ENCODE data around the gene MTA3.

DNA sequence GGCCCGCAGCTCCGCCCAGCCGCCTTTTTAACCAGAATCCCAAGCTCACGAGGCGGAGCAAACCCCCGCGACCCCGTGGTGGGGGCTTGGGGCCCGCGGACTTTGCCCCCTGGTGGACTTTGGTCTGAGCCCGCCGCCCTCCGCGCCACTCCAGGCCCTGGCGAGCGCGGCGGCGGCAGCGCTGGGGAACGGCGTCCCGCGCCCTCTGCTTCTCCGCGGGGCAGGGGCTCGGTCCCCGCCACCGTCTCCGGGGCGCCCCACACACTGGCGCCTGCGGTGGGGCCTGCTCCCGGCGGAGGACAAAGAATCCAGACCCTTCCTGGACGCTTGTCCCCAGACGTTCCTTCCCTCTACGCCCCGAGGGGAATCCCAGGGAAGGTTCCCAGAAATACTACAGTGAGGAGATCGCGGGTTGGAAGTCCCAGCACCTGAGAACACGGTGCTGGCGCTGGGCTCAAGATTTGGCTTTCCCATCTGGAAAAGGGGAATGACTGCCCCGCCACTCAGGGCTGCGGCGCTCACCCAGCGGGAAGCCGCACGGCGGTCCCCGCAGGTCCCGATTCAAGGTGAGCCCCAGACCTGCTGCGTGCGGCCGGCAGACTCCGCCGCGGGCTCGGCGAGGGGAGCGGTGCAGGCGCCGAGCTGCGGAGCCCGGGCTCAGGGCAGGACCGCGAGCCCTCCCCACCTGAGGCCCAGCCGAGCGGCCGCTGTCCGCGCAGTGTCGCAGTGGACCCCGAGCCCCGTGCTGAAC, 224.3 kb downstream of the MTA3 start, which contains the start of gene HAAO:
- no peak for TF ChIP-seq ZBTB1 (CRISPR knock-in tag; IDR thresholded peaks at IDR 0.05; ENCODE audit: borderline replicate concordance, low read depth)
- TF ChIP-seq, protein P1, sequence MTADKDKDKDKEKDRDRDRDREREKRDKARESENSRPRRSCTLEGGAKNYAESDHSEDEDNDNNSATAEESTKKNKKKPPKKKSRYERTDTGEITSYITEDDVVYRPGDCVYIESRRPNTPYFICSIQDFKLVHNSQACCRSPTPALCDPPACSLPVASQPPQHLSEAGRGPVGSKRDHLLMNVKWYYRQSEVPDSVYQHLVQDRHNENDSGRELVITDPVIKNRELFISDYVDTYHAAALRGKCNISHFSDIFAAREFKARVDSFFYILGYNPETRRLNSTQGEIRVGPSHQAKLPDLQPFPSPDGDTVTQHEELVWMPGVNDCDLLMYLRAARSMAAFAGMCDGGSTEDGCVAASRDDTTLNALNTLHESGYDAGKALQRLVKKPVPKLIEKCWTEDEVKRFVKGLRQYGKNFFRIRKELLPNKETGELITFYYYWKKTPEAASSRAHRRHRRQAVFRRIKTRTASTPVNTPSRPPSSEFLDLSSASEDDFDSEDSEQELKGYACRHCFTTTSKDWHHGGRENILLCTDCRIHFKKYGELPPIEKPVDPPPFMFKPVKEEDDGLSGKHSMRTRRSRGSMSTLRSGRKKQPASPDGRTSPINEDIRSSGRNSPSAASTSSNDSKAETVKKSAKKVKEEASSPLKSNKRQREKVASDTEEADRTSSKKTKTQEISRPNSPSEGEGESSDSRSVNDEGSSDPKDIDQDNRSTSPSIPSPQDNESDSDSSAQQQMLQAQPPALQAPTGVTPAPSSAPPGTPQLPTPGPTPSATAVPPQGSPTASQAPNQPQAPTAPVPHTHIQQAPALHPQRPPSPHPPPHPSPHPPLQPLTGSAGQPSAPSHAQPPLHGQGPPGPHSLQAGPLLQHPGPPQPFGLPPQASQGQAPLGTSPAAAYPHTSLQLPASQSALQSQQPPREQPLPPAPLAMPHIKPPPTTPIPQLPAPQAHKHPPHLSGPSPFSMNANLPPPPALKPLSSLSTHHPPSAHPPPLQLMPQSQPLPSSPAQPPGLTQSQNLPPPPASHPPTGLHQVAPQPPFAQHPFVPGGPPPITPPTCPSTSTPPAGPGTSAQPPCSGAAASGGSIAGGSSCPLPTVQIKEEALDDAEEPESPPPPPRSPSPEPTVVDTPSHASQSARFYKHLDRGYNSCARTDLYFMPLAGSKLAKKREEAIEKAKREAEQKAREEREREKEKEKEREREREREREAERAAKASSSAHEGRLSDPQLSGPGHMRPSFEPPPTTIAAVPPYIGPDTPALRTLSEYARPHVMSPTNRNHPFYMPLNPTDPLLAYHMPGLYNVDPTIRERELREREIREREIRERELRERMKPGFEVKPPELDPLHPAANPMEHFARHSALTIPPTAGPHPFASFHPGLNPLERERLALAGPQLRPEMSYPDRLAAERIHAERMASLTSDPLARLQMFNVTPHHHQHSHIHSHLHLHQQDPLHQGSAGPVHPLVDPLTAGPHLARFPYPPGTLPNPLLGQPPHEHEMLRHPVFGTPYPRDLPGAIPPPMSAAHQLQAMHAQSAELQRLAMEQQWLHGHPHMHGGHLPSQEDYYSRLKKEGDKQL (CRISPR knock-in tag; IDR thresholded peaks at IDR 0.05; ENCODE audit: borderline replicate concordance): no peak
- no peak for TF ChIP-seq SMAD3 (CRISPR knock-in tag; conservative IDR thresholded peaks at IDR 0.05)
- no peak for TF ChIP-seq ATF7 (IDR thresholded peaks at IDR 0.05)
- TF ChIP-seq EGR1 (conservative IDR thresholded peaks at IDR 0.05): no peak
- TF ChIP-seq ATF1 (CRISPR knock-in tag; IDR thresholded peaks at IDR 0.05): no peak
- no peak for TF ChIP-seq ATF1 (tag; IDR thresholded peaks at IDR 0.05)
- TF ChIP-seq, protein P2, sequence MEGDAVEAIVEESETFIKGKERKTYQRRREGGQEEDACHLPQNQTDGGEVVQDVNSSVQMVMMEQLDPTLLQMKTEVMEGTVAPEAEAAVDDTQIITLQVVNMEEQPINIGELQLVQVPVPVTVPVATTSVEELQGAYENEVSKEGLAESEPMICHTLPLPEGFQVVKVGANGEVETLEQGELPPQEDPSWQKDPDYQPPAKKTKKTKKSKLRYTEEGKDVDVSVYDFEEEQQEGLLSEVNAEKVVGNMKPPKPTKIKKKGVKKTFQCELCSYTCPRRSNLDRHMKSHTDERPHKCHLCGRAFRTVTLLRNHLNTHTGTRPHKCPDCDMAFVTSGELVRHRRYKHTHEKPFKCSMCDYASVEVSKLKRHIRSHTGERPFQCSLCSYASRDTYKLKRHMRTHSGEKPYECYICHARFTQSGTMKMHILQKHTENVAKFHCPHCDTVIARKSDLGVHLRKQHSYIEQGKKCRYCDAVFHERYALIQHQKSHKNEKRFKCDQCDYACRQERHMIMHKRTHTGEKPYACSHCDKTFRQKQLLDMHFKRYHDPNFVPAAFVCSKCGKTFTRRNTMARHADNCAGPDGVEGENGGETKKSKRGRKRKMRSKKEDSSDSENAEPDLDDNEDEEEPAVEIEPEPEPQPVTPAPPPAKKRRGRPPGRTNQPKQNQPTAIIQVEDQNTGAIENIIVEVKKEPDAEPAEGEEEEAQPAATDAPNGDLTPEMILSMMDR (IDR thresholded peaks at IDR 0.05 in 2 of 3, conservative IDR thresholded peaks at IDR 0.05 in 1 of 3; ENCODE audit: insufficient read depth in 2 of 3, low read depth in 1 of 3, low read length in 3 of 3): no peak
- TF ChIP-seq HNRNPL (IDR thresholded peaks at IDR 0.05; ENCODE audit: low read depth, low read length): no peak
- TF ChIP-seq ZNF253 (CRISPR knock-in tag; conservative IDR thresholded peaks at IDR 0.05): no peak
- TF ChIP-seq HMG20A (CRISPR knock-in tag; conservative IDR thresholded peaks at IDR 0.05): no peak
- no peak for TF ChIP-seq FOXP1 (CRISPR knock-in tag; IDR thresholded peaks at IDR 0.05)
- no peak for TF ChIP-seq SAP30 (IDR thresholded peaks at IDR 0.05; ENCODE audit: borderline replicate concordance, insufficient read depth, low read depth, low read length, poor library complexity, severe bottlenecking)
- TF ChIP-seq, protein P3, sequence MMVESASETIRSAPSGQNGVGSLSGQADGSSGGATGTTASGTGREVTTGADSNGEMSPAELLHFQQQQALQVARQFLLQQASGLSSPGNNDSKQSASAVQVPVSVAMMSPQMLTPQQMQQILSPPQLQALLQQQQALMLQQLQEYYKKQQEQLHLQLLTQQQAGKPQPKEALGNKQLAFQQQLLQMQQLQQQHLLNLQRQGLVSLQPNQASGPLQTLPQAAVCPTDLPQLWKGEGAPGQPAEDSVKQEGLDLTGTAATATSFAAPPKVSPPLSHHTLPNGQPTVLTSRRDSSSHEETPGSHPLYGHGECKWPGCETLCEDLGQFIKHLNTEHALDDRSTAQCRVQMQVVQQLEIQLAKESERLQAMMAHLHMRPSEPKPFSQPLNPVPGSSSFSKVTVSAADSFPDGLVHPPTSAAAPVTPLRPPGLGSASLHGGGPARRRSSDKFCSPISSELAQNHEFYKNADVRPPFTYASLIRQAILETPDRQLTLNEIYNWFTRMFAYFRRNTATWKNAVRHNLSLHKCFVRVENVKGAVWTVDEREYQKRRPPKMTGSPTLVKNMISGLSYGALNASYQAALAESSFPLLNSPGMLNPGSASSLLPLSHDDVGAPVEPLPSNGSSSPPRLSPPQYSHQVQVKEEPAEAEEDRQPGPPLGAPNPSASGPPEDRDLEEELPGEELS (CRISPR knock-in tag; IDR thresholded peaks at IDR 0.05; ENCODE audit: borderline replicate concordance): no peak

Data from K562 (cell line).